Stimulated activated naive CD8-positive, alpha-beta T cell treated with anti-CD3 and anti-CD28 coated beads, Interleukin-15, Interleukin-2, amounts not matched to agents 100 ng/mL and 50 ng/mL, for 24 hours (primary cell): ENCODE results near the gene JUP.

Experiments used
- H3K27ac Mint-ChIP-seq: one replicate; pipeline ENCODE4 v1.8.0; 2021; ENCODE audit warnings: mild to moderate bottlenecking, mixed read lengths
- H3K27me3 Mint-ChIP-seq: one replicate; pipeline ENCODE4 v1.8.0; 2021; ENCODE audit warnings: mixed read lengths
- H3K36me3 Mint-ChIP-seq: one replicate; pipeline ENCODE4 v1.8.0; 2021; ENCODE audit warnings: low read depth, mixed read lengths
- H3K4me1 Mint-ChIP-seq: one replicate; pipeline ENCODE4 v1.8.0; 2021; ENCODE audit warnings: low read depth, mixed read lengths
- H3K4me3 Mint-ChIP-seq: one replicate; pipeline ENCODE4 v1.8.0; 2021; ENCODE audit warnings: mild to moderate bottlenecking, mixed read lengths
- H3K9me3 Mint-ChIP-seq: one replicate; pipeline ENCODE4 v1.8.0; 2021; ENCODE audit warnings: mixed read lengths

The JUP gene

GRCh38 chr17:41734949-41735313 lies 51.6 kb downstream of the JUP start:
- H3K36me3 Mint-ChIP-seq: no peaks in the 10 kb centered on the region
- peaks cover 3% of the 10 kb centered on the region for H3K4me1 Mint-ChIP-seq
- H3K9me3 Mint-ChIP-seq: no peaks in the 10 kb centered on the region
- H3K27ac Mint-ChIP-seq: no peak overlapping the region
- H3K4me3 Mint-ChIP-seq: no peak overlapping the region
- H3K27me3 Mint-ChIP-seq: peaks cover 55% of the 10 kb centered on the region

DNA sequence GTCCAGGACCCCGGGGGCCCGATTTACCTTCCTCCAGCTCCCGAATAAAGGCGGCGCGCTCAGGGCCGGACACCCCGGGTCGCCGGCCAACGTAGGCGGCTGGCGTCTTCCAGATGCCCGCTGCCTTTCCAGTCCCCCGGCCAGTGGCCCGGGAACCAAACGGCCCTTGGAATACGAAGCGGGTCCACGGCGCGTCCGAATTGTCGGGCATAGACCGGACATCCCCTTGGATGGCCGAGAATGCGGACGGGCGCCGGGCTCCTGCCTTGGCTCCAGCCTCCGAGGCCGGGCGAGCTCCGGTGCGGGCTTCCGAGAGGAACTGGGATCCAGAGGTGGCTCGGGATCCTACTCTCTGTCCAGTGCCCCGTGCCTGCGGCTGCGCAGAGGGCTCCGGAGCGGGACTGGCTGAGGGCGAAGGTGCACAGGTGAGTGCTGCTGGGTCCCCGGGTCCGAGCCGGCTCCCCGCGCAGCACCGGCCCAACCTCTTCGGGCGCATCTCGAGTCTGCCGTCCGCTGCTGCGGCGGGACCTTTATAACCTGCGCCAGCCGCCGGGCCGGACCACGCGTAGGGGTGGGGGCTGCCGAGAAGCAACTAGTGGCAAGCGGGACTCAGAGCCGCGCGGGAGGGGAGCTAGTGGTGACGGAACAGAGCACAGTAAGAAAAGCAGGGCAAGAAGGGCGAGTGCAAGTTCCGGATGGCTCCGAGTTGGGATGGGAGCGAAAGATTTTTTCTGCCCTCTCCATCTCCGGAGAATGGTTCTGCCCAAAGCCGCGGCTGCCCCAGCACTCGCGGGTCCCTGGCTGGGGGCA lies 52.2 kb downstream of the JUP start, which contains the start of gene HAP1:
Gene HAP1, minus strand, starts transcription at position 505 of the 810 bp plus-strand sequence. Its CDS starts 9 bp downstream, at position 496.
- no peaks in the 10 kb centered on the region for H3K9me3 Mint-ChIP-seq
- H3K4me3 Mint-ChIP-seq: no peak within 1 kb of the TSS
- peaks cover 55% of the 10 kb centered on the region for H3K27me3 Mint-ChIP-seq
- H3K4me1 Mint-ChIP-seq: peaks cover 3% of the 10 kb centered on the region
- H3K27ac Mint-ChIP-seq: no peak within 1 kb of the TSS
- no peaks in the 10 kb centered on the region for H3K36me3 Mint-ChIP-seq

- no peak overlapping the region for H3K4me3 Mint-ChIP-seq
- peaks cover 3% of the 10 kb centered on the region for H3K4me1 Mint-ChIP-seq
- H3K36me3 Mint-ChIP-seq: no peaks in the 10 kb centered on the region
- H3K27ac Mint-ChIP-seq: no peak overlapping the region
- peaks cover 55% of the 10 kb centered on the region for H3K27me3 Mint-ChIP-seq
- no peaks in the 10 kb centered on the region for H3K9me3 Mint-ChIP-seq
Observed at GRCh38 chr17:41733348-41734138, 53.0 kb downstream of the JUP start.

DNA sequence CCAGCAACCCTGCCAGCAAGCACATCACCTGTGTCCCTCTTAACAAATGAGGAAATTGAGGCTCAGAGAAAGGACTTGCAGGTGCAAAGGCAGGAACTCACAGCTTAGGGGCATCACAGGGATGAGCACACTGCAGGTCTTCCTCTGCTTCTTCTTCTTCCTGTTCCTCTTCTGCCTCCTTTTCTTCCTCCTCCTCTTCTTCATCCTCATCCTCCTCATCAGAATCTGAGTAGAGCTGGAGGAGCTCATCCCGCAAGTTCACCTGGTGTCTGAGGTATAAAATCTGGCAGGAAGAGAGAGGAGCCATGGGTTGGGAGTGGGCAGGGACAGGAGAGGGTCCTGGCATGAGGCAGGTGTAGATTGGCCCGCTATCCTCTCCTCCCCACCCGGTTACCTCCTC lies 54.7 kb downstream of the JUP start:
- no peaks in the 10 kb centered on the region for H3K9me3 Mint-ChIP-seq
- peaks cover 3% of the 10 kb centered on the region for H3K4me1 Mint-ChIP-seq
- H3K4me3 Mint-ChIP-seq: no peak overlapping the region
- no peaks in the 10 kb centered on the region for H3K36me3 Mint-ChIP-seq
- H3K27me3 Mint-ChIP-seq: peaks cover 44% of the 10 kb centered on the region
- H3K27ac Mint-ChIP-seq: no peak overlapping the region

DNA sequence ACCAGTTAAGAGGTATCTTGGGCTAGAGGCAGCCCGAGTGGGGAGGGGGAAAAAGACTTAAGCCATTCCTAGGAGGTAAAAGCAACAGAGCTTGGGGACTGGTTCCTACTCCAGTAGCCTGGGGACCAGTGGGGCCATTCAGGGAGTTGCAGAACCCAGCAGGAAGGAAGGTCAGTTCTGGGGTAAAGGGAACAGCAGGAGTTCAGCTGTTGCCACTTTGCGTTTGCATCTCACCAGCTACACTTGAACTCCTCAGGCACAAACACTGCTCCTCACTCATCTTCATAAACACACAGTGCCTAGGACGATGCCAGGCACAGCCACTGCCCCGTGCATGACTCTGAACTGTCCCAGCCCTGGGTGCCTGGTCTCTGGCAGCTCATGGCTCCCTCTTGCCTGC lies 56.0 kb downstream of the JUP start:
- Mint-ChIP-seq H3K27ac (no peak overlapping the region), H3K27me3 (peaks cover 31% of the 10 kb centered on the region), H3K9me3 (no peaks in the 10 kb centered on the region), H3K36me3 (no peaks in the 10 kb centered on the region), H3K4me1 (peaks cover 3% of the 10 kb centered on the region), H3K4me3 (no peak overlapping the region)

- no peak overlapping the region for H3K4me3 Mint-ChIP-seq
- H3K4me1 Mint-ChIP-seq: no peaks in the 10 kb centered on the region
- no peak overlapping the region for H3K27ac Mint-ChIP-seq
- H3K9me3 Mint-ChIP-seq: no peaks in the 10 kb centered on the region
- no peaks in the 10 kb centered on the region for H3K36me3 Mint-ChIP-seq
- H3K27me3 Mint-ChIP-seq: peaks cover 24% of the 10 kb centered on the region
Observed at GRCh38 chr17:41728056-41728455, 58.5 kb downstream of the JUP start.

- H3K27me3 Mint-ChIP-seq: peaks cover 4% of the 10 kb centered on the region
- no peak overlapping the region for H3K27ac Mint-ChIP-seq
- no peak overlapping the region for H3K4me3 Mint-ChIP-seq
- no peaks in the 10 kb centered on the region for H3K4me1 Mint-ChIP-seq
- H3K36me3 Mint-ChIP-seq: no peaks in the 10 kb centered on the region
- H3K9me3 Mint-ChIP-seq: no peaks in the 10 kb centered on the region
Observed at GRCh38 chr17:41725134-41725533, 61.4 kb downstream of the JUP start.

DNA sequence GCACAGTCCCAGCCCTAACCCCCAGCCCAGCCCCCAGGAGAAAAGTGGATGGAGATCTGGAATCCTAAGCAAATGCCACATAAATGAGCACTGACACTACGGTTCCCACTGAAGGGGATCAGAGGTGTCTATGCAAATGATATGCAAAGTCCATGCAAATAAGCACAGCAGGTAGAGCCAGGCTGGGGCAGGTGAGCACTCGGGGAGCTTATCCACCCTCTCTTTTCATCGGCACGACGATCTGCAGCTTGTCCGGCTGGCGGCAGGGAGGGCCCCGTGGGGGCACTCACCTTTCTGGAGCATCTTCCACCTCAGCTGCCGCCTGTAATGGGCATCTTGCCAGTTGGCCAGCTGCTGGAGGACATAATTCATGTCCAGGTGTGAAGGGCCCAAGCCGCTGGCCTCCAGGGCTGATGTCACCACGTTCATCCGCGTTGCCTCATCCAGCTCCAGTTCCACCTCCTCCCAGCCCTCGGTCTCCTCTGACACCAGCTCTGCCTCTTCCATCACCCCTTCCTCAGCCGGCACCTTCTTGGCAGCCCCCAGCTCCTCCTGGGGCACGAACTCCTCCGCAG lies 61.9 kb downstream of the JUP start:
- no peak overlapping the region for H3K4me3 Mint-ChIP-seq
- no peaks in the 10 kb centered on the region for H3K36me3 Mint-ChIP-seq
- peaks cover 4% of the 10 kb centered on the region for H3K27me3 Mint-ChIP-seq
- H3K9me3 Mint-ChIP-seq: no peaks in the 10 kb centered on the region
- no peaks in the 10 kb centered on the region for H3K4me1 Mint-ChIP-seq
- H3K27ac Mint-ChIP-seq: no peak overlapping the region

DNA sequence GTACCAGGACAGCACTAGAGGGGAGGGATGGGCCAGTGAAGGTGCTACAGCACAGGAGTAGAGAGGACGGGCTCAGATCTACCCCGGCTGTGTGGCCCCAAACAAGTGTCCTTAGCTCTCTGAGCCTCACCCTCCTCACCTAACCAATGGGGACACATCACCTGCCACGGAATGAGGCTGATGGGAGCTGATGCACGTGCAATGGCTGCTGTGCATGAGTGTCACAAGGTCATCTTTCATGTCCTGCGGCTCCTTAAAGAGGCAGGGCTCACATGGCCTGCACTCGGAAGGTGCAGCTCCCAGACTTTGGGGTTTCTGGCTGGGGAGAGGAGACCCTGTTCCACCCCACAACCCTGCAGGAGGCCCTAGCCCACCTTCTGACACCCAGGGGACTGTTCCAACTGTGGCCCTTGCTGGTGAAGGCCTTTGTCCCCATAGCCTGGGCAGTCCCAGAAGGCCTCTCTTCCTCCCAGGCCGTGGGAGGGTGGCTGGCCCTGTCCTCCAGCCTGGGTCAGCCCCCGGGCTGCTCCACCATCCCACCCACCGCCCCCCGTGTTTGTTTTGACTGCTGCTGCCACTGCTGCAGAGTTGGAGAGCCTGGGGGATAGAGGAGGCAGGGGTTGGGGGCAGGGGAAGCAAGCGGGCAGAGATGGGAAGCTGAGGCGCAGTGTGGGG lies 62.6 kb downstream of the JUP start:
- Mint-ChIP-seq H3K4me1 (no peaks in the 10 kb centered on the region), H3K9me3 (no peaks in the 10 kb centered on the region), H3K27ac (no peak overlapping the region), H3K4me3 (no peak overlapping the region), H3K36me3 (no peaks in the 10 kb centered on the region), H3K27me3 (peaks cover 4% of the 10 kb centered on the region)

DNA sequence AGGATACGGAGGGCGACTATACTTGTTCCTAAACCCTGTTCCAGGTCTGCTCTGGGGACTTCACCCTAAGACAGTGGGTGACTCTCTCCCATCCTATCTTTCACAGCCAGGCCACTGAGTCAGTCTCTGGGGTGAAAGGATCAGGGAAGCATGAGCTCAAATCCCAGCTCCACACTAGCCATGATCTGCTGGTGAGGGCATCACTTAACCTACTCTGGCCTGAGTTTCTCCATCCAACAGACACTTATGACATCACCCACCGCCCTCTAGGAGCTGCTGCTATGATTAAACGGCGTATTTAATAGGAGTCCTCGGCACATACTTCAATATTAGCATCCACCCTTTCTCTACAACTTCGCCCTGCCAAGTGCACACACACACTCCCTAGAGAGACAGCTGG lies 64.3 kb downstream of the JUP start:
- Mint-ChIP-seq H3K27ac (no peak overlapping the region), H3K9me3 (no peaks in the 10 kb centered on the region), H3K4me3 (no peak overlapping the region), H3K36me3 (no peaks in the 10 kb centered on the region), H3K4me1 (no peaks in the 10 kb centered on the region), H3K27me3 (peaks cover 4% of the 10 kb centered on the region)

GRCh38 chr17:41718287-41718645 lies 68.2 kb downstream of the JUP start:
- H3K27ac Mint-ChIP-seq: no peak overlapping the region
- H3K9me3 Mint-ChIP-seq: no peaks in the 10 kb centered on the region
- H3K36me3 Mint-ChIP-seq: no peaks in the 10 kb centered on the region
- H3K4me1 Mint-ChIP-seq: no peaks in the 10 kb centered on the region
- H3K27me3 Mint-ChIP-seq: no peaks in the 10 kb centered on the region
- no peak overlapping the region for H3K4me3 Mint-ChIP-seq

DNA sequence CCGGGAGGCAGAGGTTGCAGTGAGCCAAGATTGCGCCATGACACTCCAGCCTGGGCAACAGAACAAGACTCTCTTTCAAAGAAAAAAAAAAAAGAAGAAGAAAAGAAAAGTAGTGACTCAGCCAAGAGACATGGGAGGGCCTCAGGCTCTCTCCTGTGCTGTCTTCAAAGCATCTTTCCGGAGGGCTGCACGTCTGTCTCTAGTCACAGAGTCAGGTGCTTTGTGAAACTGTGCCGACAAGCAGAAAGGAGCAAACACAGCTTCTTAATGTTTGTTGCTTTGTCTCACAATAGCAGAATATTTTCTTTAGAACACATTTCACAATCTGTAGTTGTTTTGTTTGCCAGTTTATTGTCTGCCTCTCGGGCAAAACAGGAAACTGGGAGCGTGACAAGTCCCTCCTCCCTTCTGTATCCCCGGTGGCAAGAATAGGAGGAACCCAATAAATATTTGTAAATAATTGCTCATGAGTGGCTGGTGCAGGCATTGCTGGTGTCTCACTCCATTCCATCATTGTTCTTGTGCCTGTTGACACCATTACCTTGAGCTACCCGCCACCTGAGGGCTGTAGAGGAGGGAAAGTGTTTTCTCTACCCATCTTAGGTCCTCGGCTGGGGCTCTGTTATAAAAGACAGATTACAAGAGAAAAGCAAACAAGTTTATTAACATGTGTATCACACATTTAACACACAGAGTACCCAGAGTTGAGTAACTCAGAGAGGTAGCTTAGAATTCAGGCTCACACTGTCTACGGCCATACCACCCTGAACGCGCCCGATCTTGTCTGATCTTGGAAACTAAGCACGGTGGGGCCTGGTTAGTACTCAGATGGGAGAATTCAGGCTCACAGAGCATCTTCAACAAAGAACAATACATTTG lies 68.9 kb downstream of the JUP start:
- no peak overlapping the region for H3K27ac Mint-ChIP-seq
- no peaks in the 10 kb centered on the region for H3K36me3 Mint-ChIP-seq
- H3K9me3 Mint-ChIP-seq: no peaks in the 10 kb centered on the region
- H3K4me1 Mint-ChIP-seq: no peaks in the 10 kb centered on the region
- no peaks in the 10 kb centered on the region for H3K27me3 Mint-ChIP-seq
- no peak overlapping the region for H3K4me3 Mint-ChIP-seq

DNA sequence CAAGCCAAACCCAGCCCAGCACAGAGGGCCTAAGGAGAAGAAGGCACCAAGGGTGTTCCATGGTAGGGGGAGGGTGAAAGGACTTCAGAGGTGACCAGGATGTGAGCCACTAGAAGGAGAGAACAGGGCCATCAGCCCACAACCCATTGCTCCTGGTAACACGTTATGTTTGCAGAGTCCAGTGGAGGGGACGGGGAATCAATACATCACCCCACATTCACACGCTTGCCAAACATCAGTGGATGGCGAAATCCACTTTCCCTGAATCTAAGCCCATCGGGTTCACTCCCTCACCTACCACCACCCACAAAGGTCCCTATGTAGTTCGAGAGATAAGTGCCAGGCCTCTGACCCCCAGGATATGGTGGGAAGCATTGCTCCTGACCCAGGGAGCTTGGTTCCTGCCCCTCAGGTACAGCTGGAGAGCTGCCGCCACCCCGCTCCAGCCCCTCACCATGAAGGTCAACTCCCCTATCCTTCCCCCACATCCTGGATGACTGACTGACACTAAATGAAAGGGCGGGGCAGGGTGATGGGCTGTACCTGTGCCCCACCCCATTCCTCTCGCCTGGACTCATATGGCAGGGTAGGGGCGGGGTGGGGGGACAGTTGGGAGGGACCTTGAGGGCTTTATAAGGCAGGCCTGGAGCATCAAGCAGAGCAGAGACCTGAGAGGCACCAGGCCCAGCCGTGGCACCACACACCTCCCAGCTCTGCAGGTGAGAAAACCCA lies 74.7 kb downstream of the JUP start, which contains the start of gene GAST:
Gene GAST, plus strand, starts transcription at position 663 of the 732 bp plus-strand sequence. CDS start 3,106 bp downstream, outside the sequence.
- H3K4me3 Mint-ChIP-seq: no peak within 1 kb of the TSS
- H3K4me1 Mint-ChIP-seq: peaks cover 8% of the 10 kb centered on the region
- H3K27ac Mint-ChIP-seq: no peak within 1 kb of the TSS
- H3K27me3 Mint-ChIP-seq: no peaks in the 10 kb centered on the region
- no peaks in the 10 kb centered on the region for H3K9me3 Mint-ChIP-seq
- no peaks in the 10 kb centered on the region for H3K36me3 Mint-ChIP-seq
